ENCODE results near the gene DLGAP1. TPM values are rescaled to one million over a fixed set of nuclear protein-coding genes. Genes with fewer than 3 reads are reported as not detected.

Gene DLGAP1
- total RNA-seq, 1 experiment from 2014 or later: 0.39 TPM

DNA sequence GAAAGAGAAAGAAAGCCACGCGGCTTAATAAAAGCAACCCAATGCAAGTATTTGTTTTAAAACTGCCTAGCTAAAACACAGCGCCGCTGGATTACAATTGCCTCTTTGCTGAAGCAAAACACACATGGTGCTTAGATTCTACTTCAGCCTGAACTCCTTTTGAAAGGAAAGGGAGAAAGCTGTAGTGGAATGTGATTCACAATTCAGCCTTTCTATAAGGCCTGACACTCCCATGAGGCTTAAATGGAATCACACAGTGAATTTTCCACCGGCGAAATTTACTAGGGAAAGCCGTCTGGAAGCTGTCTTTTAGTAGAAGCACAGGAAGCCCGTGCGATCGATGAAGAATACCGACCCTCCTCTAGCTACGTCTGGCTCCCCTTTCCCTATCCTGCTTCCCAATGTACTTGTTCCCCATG is 348.0 kb downstream of the DLGAP1 start (continued):
- TF ChIP-seq, protein P1, sequence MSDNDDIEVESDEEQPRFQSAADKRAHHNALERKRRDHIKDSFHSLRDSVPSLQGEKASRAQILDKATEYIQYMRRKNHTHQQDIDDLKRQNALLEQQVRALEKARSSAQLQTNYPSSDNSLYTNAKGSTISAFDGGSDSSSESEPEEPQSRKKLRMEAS (IDR thresholded peaks at IDR 0.05): no peak
- TF ChIP-seq POLR2AphosphoS5 (IDR thresholded peaks at IDR 0.05; ENCODE audit: low read depth, low read length) (no peak), SIN3A (IDR thresholded peaks at IDR 0.05; ENCODE audit: low read depth) (no peak), CBX3 (IDR thresholded peaks at IDR 0.05; ENCODE audit: low read depth) (no peak)
- TF ChIP-seq, protein P2, sequence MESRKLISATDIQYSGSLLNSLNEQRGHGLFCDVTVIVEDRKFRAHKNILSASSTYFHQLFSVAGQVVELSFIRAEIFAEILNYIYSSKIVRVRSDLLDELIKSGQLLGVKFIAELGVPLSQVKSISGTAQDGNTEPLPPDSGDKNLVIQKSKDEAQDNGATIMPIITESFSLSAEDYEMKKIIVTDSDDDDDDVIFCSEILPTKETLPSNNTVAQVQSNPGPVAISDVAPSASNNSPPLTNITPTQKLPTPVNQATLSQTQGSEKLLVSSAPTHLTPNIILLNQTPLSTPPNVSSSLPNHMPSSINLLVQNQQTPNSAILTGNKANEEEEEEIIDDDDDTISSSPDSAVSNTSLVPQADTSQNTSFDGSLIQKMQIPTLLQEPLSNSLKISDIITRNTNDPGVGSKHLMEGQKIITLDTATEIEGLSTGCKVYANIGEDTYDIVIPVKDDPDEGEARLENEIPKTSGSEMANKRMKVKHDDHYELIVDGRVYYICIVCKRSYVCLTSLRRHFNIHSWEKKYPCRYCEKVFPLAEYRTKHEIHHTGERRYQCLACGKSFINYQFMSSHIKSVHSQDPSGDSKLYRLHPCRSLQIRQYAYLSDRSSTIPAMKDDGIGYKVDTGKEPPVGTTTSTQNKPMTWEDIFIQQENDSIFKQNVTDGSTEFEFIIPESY (IDR thresholded peaks at IDR 0.05; ENCODE audit: extremely low read depth, insufficient replicate concordance, low read length): no peak
- TF ChIP-seq, protein P3, sequence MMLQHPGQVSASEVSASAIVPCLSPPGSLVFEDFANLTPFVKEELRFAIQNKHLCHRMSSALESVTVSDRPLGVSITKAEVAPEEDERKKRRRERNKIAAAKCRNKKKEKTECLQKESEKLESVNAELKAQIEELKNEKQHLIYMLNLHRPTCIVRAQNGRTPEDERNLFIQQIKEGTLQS (IDR thresholded peaks at IDR 0.05): no peak

DNA sequence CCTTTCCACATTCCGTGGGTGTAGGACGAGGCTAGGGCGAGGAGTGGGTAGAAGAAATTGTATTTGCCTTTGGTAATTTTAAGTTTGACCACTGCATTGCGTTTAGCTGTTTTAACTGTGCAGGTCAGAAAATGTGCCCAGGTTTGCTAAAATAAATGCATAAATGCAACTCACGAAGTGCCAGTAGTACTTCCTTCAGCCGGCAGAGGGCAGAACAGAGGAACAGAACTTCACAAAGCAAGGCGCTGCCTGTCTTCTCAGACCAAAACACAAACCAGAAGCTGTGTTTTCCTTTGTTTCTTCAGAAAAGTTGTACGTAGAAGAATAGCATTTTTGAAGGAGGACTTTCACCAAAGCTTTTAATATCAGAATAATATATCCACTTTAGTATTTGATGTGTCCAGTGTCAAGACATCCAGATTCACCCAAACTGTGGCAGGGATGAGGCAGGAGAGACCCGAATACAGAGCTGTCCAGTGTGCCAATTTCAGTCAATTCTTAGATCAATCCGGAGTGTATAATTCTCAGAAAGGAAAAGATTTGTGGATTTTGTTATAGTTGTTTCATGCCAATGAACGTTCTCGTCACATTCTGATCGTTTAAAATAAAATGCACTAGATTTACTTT is 348.6 kb downstream of the DLGAP1 start:
- peak; percentile 63 for ATAC-seq
- TF ChIP-seq, protein P4, sequence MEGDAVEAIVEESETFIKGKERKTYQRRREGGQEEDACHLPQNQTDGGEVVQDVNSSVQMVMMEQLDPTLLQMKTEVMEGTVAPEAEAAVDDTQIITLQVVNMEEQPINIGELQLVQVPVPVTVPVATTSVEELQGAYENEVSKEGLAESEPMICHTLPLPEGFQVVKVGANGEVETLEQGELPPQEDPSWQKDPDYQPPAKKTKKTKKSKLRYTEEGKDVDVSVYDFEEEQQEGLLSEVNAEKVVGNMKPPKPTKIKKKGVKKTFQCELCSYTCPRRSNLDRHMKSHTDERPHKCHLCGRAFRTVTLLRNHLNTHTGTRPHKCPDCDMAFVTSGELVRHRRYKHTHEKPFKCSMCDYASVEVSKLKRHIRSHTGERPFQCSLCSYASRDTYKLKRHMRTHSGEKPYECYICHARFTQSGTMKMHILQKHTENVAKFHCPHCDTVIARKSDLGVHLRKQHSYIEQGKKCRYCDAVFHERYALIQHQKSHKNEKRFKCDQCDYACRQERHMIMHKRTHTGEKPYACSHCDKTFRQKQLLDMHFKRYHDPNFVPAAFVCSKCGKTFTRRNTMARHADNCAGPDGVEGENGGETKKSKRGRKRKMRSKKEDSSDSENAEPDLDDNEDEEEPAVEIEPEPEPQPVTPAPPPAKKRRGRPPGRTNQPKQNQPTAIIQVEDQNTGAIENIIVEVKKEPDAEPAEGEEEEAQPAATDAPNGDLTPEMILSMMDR (IDR thresholded peaks at IDR 0.05 in 2 of 3, conservative IDR thresholded peaks at IDR 0.05 in 1 of 3; ENCODE audit: borderline replicate concordance in 1 of 3, insufficient read depth in 1 of 3, low read depth in 2 of 3, low read length in 2 of 3): peak; percentile 13 to 87 (median 85); a peak in 4 of 6 replicates
- TF ChIP-seq RAD21 (IDR thresholded peaks at IDR 0.05; ENCODE audit: low read depth): peak; percentile 47; the same call in 1 of the 2 replicates
- no peak for TF ChIP-seq EZH2 (IDR thresholded peaks at IDR 0.05)
- CTCF ChIA-PET: interaction anchor here (0.6 to 3.6 kb wide), 12 partner anchors 9 to 951 kb away, joined by 3 to 10 read pairs (median 4); no protein-coding TSS in a partner anchor

More for the DNA sequence above, 348.6 kb downstream of the DLGAP1 start:
- Histone ChIP-seq H2AFZ (ENCODE audit: low read depth, low read length, poor library complexity, severe bottlenecking) (no peak overlapping the region), H3K9me3 (ENCODE audit: control insufficient read depth in 1 of 2, insufficient read depth in 1 of 2, low read depth in 1 of 2, low read length in 2 of 2) (no peaks in the 10 kb centered on the region), H3K9me2 (ENCODE audit: insufficient read depth) (no peaks in the 10 kb centered on the region), H3K4me3 (replicated peaks in 1 of 2; ENCODE audit: low read depth in 1 of 2, low read length in 2 of 2) (no peak overlapping the region), H3K27me3 (ENCODE audit: insufficient read depth, low read length) (no peaks in the 10 kb centered on the region), H3K4me1 (ENCODE audit: control insufficient read depth in 1 of 2, insufficient read depth in 2 of 2, low read length in 2 of 2) (no peaks in the 10 kb centered on the region), H3K36me3 (ENCODE audit: control insufficient read depth in 1 of 2, insufficient read depth in 2 of 2, low read length in 2 of 2) (no peaks in the 10 kb centered on the region), H3K9ac (ENCODE audit: low read length) (no peak overlapping the region), H3K4me2 (ENCODE audit: low read length) (no peak overlapping the region), H3K79me2 (ENCODE audit: insufficient read depth, low read length) (no peaks in the 10 kb centered on the region), H3K27ac (ENCODE audit: low read depth, low read length) (no peak overlapping the region), H4K20me1 (ENCODE audit: insufficient read depth) (no peaks in the 10 kb centered on the region)
- RAD21 ChIA-PET (ENCODE audit: low non-redundant PET in 1 of 2, low total read pairs in 2 of 2, uncharacterized antibody in 2 of 2, unreplicated experiment in 2 of 2): no interaction called here
- intact Hi-C loops (cut with micrococcal nuclease): loop anchor here (1.0 kb wide), 1 partner anchor 951 kb away; no protein-coding TSS in a partner anchor
- no TSS peak for BruUV-seq (replicated peaks)
- POLR2A ChIA-PET: no interaction called here
- DNase-seq (ENCODE audit: low read depth, low spot score): peak; percentile 42

Data from HCT116 (cell line).